Stimulated activated naive CD8-positive, alpha-beta T cell treated with anti-CD3 and anti-CD28 coated beads, Interleukin-15, Interleukin-2, amounts not matched to agents 100 ng/mL and 50 ng/mL, for 24 hours (primary cell): Measurements from ENCODE around the gene SLC12A2.

Source experiments
- H3K27ac Mint-ChIP-seq: one replicate; pipeline ENCODE4 v1.8.0; 2021; ENCODE audit warnings: mild to moderate bottlenecking, mixed read lengths
- H3K27me3 Mint-ChIP-seq: one replicate; pipeline ENCODE4 v1.8.0; 2021; ENCODE audit warnings: mixed read lengths
- H3K36me3 Mint-ChIP-seq: one replicate; pipeline ENCODE4 v1.8.0; 2021; ENCODE audit warnings: low read depth, mixed read lengths
- H3K4me1 Mint-ChIP-seq: one replicate; pipeline ENCODE4 v1.8.0; 2021; ENCODE audit warnings: low read depth, mixed read lengths
- H3K4me3 Mint-ChIP-seq: one replicate; pipeline ENCODE4 v1.8.0; 2021; ENCODE audit warnings: mild to moderate bottlenecking, mixed read lengths
- H3K9me3 Mint-ChIP-seq: one replicate; pipeline ENCODE4 v1.8.0; 2021; ENCODE audit warnings: mixed read lengths

The SLC12A2 gene

GRCh38 chr5:128116445-128116844 is 32.9 kb downstream of the SLC12A2 start:
- Mint-ChIP-seq H3K4me1 (peaks cover 5% of the 10 kb centered on the region), H3K27ac (no peak overlapping the region), H3K36me3 (peaks cover 73% of the 10 kb centered on the region), H3K4me3 (no peak overlapping the region), H3K9me3 (peaks cover 12% of the 10 kb centered on the region), H3K27me3 (no peaks in the 10 kb centered on the region)

- H3K27ac Mint-ChIP-seq: no peak overlapping the region
- peaks cover 61% of the 10 kb centered on the region for H3K36me3 Mint-ChIP-seq
- no peaks in the 10 kb centered on the region for H3K4me1 Mint-ChIP-seq
- no peak overlapping the region for H3K4me3 Mint-ChIP-seq
- peaks cover 12% of the 10 kb centered on the region for H3K9me3 Mint-ChIP-seq
- H3K27me3 Mint-ChIP-seq: no peaks in the 10 kb centered on the region
Measured at GRCh38 chr5:128118214-128118613, 34.6 kb downstream of the SLC12A2 start.

GRCh38 chr5:128121651-128122050 is 38.1 kb downstream of the SLC12A2 start:
- Mint-ChIP-seq H3K36me3 (peaks cover 39% of the 10 kb centered on the region), H3K4me3 (no peak overlapping the region), H3K27me3 (no peaks in the 10 kb centered on the region), H3K9me3 (peaks cover 12% of the 10 kb centered on the region), H3K27ac (no peak overlapping the region), H3K4me1 (no peaks in the 10 kb centered on the region)

GRCh38 chr5:128123936-128124335 is 40.4 kb downstream of the SLC12A2 start:
- Mint-ChIP-seq H3K9me3 (peaks cover 2% of the 10 kb centered on the region), H3K27me3 (no peaks in the 10 kb centered on the region), H3K27ac (no peak overlapping the region), H3K36me3 (peaks cover 22% of the 10 kb centered on the region), H3K4me3 (no peak overlapping the region), H3K4me1 (no peaks in the 10 kb centered on the region)

DNA sequence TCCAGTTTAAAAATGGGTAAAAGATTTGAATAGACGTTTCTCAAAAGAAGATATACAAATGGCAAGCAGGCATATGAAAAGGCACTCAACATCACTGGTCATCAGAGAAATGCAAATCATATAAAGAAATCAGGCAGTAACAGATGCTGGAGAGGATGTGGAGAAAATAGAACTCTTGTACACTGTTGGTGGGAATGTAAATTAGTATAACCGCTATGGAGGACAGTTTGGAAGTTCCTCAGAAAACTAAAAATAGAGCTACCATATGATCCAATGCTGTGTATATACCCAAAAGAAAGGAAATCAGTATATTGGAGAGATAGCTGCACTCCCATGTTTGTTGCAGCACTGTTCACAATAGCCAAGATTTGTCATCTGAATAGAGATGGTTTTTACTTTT is 42.7 kb downstream of the SLC12A2 start:
- Mint-ChIP-seq H3K9me3 (no peaks in the 10 kb centered on the region), H3K27ac (no peak overlapping the region), H3K4me3 (no peak overlapping the region), H3K27me3 (no peaks in the 10 kb centered on the region), H3K36me3 (peaks cover 23% of the 10 kb centered on the region), H3K4me1 (no peaks in the 10 kb centered on the region)

- Mint-ChIP-seq H3K4me1 (no peaks in the 10 kb centered on the region), H3K36me3 (peaks cover 52% of the 10 kb centered on the region), H3K4me3 (no peak overlapping the region), H3K27ac (no peak overlapping the region), H3K27me3 (no peaks in the 10 kb centered on the region), H3K9me3 (no peaks in the 10 kb centered on the region)
Measured at GRCh38 chr5:128132499-128132898, 48.9 kb downstream of the SLC12A2 start.

DNA sequence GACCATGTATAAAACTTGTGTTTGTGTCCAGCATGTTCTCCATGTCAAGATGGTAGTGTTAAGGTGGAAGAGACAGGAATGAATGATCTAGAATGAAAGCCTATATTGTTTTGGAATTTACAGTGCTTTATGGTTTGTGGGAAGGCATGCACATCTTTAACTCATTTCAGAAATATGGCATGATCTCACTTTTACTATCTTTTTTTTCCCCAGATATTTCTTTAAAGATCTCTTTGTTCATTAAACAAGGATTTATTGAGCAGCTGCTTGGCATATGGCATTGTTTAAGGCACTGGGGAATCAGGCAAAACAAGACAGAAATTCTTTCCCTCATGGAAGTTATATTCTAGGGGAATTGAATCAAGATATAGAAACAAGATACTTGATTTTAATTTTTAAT is 51.7 kb downstream of the SLC12A2 start:
- Mint-ChIP-seq H3K27ac (no peak overlapping the region), H3K9me3 (no peaks in the 10 kb centered on the region), H3K36me3 (peaks cover 61% of the 10 kb centered on the region), H3K4me1 (no peaks in the 10 kb centered on the region), H3K4me3 (no peak overlapping the region), H3K27me3 (no peaks in the 10 kb centered on the region)

DNA sequence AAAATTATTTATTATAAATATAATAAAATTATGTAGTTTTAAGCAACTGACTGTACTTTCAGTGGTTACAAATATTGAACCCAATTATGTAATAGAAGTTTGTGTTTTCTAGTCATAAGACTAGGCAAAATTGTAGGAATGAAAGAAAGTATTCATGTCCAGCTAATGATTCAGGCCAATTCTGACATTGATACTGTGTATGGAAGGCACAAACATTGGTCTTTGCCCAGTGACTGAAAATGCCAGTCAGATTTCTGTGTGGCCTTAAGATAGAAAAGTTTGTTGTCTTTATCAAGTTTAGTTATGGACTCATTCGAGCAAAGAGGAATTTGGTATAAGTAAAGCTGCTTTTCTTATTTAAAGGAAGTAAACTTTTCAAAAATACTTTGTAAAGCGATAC is 60.3 kb downstream of the SLC12A2 start:
- Mint-ChIP-seq H3K4me1 (no peaks in the 10 kb centered on the region), H3K27me3 (no peaks in the 10 kb centered on the region), H3K4me3 (no peak overlapping the region), H3K27ac (no peak overlapping the region), H3K9me3 (no peaks in the 10 kb centered on the region), H3K36me3 (peaks cover 57% of the 10 kb centered on the region)

- H3K4me3 Mint-ChIP-seq: no peak overlapping the region
- no peak overlapping the region for H3K27ac Mint-ChIP-seq
- no peaks in the 10 kb centered on the region for H3K9me3 Mint-ChIP-seq
- H3K36me3 Mint-ChIP-seq: peaks cover 60% of the 10 kb centered on the region
- no peaks in the 10 kb centered on the region for H3K27me3 Mint-ChIP-seq
- no peaks in the 10 kb centered on the region for H3K4me1 Mint-ChIP-seq
Measured at GRCh38 chr5:128144491-128144890, 60.9 kb downstream of the SLC12A2 start.

GRCh38 chr5:128146671-128147070 is 63.1 kb downstream of the SLC12A2 start:
- Mint-ChIP-seq H3K27ac (no peak overlapping the region), H3K36me3 (peaks cover 62% of the 10 kb centered on the region), H3K9me3 (no peaks in the 10 kb centered on the region), H3K4me1 (no peaks in the 10 kb centered on the region), H3K27me3 (no peaks in the 10 kb centered on the region), H3K4me3 (no peak overlapping the region)

DNA sequence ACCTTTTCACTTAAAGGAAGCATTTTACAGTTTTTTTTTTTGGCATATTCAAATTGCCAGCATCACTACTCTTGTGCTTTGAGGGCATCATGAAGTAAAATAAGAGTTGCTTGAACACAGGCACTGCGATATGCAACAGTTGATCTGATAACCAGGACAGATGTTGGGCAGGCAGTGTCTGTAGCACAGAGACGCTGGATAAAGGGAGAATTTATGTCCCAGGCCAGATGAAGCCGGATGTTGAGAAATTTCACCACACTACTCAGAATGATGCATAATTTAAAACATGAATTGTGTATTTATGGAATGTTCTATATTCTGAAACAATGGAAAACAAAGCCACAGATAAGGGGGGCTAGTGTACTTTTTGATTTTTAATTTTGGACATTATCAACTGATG is 71.4 kb downstream of the SLC12A2 start:
- Mint-ChIP-seq H3K4me1 (no peaks in the 10 kb centered on the region), H3K4me3 (no peak overlapping the region), H3K9me3 (peaks cover 6% of the 10 kb centered on the region), H3K27me3 (no peaks in the 10 kb centered on the region), H3K27ac (no peak overlapping the region), H3K36me3 (peaks cover 69% of the 10 kb centered on the region)

DNA sequence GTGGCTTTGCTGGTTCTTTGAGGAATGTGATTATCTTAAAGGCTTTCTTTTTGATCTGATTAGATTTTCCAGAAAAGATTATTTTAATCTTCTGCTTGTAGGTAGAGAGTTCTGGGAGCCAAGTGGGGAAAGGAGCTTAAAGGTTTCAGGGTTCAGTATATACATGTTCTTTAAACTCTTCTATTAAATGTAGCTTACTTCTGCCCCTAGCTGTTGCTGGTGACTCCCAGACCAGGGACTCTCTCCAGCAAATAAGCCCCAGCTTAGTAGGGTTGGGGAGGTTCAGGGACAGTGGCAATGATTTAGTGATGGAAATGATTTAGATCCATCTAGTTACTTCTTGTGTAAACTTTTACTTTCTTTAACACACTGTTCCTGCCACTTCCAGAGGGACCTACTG is 72.2 kb downstream of the SLC12A2 start:
- Mint-ChIP-seq H3K4me1 (no peaks in the 10 kb centered on the region), H3K27ac (no peak overlapping the region), H3K36me3 (peaks cover 77% of the 10 kb centered on the region), H3K27me3 (no peaks in the 10 kb centered on the region), H3K9me3 (peaks cover 6% of the 10 kb centered on the region), H3K4me3 (no peak overlapping the region)

- H3K4me1 Mint-ChIP-seq: no peaks in the 10 kb centered on the region
- no peak overlapping the region for H3K4me3 Mint-ChIP-seq
- H3K27ac Mint-ChIP-seq: no peak overlapping the region
- peaks cover 6% of the 10 kb centered on the region for H3K9me3 Mint-ChIP-seq
- no peaks in the 10 kb centered on the region for H3K27me3 Mint-ChIP-seq
- H3K36me3 Mint-ChIP-seq: peaks cover 73% of the 10 kb centered on the region
Measured at GRCh38 chr5:128156521-128156920, 73.0 kb downstream of the SLC12A2 start.

DNA sequence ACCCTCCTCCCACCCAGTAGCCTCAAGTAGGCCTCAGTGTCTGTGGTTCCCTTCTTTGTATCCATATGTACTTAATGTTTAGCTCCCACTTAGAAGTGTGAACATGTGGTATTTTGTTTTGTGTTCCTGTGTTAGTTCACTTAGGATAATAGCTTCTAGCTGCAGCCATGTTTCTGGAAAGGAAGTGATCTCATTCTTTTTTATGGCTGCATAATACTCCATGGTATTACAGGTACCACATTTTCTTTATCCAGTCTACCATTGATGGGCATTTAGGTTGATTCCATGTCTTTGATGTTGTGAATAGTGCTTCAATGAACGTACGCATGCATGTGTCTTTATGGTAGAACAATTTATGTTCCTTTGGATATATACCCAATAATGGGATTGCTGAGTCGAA is 74.8 kb downstream of the SLC12A2 start:
- Mint-ChIP-seq H3K4me3 (no peak overlapping the region), H3K27me3 (no peaks in the 10 kb centered on the region), H3K36me3 (peaks cover 77% of the 10 kb centered on the region), H3K27ac (no peak overlapping the region), H3K4me1 (no peaks in the 10 kb centered on the region), H3K9me3 (peaks cover 6% of the 10 kb centered on the region)

DNA sequence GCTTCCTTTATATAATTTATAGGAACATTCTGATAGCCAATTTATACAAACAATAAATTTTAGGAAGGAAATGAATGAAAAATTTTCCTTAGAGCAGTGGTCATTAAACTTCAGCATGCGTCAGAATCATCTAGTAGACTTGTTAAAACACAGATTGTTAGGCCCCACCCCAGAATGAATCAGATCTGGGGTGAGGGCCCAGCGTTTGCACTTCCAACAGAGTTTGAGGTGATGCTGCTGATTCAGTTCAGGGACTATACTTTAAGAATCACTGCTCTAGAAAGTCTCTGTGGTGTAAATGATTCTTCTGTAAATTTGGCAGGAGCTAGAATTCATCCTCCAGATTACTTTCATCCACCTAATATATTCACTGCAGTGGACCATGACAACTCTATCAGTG is 80.4 kb downstream of the SLC12A2 start:
- no peaks in the 10 kb centered on the region for H3K27me3 Mint-ChIP-seq

GRCh38 chr5:128169401-128170017 is 85.9 kb downstream of the SLC12A2 start:
- H3K4me3 Mint-ChIP-seq: no peak overlapping the region
- H3K4me1 Mint-ChIP-seq: no peaks in the 10 kb centered on the region
- peaks cover 39% of the 10 kb centered on the region for H3K36me3 Mint-ChIP-seq
- H3K27ac Mint-ChIP-seq: no peak overlapping the region
- H3K27me3 Mint-ChIP-seq: no peaks in the 10 kb centered on the region
- peaks cover 4% of the 10 kb centered on the region for H3K9me3 Mint-ChIP-seq

More for the DNA sequence above, 80.4 kb downstream of the SLC12A2 start:
- Mint-ChIP-seq H3K27ac (no peak overlapping the region), H3K36me3 (peaks cover 61% of the 10 kb centered on the region), H3K9me3 (peaks cover 4% of the 10 kb centered on the region), H3K4me1 (no peaks in the 10 kb centered on the region), H3K4me3 (no peak overlapping the region)
